GM21360 (cell line): ENCODE measurements around the gene IL4.
A peak's percentile ranks its signal among the peaks of the same experiment; 100 is the strongest.

Experiments used
- ATAC-seq: cut with Tn5 transposase; IDR thresholded peaks from one replicate; pipeline ENCODE4 v1.9.1; 2021; ENCODE audit warnings: mild to moderate bottlenecking, moderate library complexity; ENCODE audit not compliant: unreplicated experiment

The IL4 gene

GRCh38 chr5:132657676-132658380 lies 16.0 kb upstream of the IL4 start, which contains the start of gene IL13:
IL13 (plus strand) TSS chr5:132658173; CDS start chr5:132658187, 14 bp downstream.
- ATAC-seq = no peak

DNA sequence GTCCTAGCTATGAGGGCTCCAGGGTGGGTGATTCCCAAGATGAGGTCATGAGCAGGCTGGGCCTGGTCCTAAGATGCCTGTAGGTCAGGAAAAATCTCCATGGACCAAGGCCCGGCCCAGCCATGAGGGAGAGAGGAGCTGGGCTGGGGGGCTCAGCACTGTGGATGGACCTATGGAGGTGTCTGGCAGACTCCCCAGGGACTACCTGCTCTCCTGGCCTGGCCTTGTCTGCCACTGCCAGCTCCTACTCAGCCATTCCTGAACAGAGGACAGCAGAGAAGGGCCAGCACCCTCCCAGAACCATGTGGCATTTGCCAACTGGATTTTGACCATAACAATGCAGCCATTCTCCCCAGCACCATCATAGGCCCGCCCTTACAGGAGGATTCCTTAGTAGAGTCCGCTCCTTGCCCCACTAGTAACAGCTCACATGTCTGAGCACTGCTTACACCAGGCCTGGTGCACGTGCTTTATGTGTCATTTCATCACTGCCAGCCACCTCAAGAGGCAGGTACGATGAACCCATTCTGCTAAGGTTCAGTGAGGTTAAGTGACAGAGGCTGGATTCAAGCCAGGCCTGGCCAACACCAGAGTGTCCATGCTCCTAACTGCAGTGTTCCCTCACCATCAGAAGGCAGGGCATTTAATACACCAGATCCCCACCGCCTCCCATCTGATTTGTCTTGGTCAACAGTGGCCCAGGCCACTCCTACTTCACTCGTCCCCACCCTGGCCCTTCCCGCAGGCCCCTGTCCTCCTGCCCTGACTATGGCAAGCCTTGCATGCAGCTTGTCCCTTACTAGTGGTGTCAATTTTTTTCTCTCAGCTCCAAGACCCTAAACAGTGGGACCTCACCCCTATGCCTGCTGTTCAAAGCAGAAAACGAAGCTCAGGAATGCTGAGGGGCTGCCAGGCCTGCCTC lies 15.1 kb upstream of the IL4 start:
- no peak for ATAC-seq

GRCh38 chr5:132659598-132660493 lies 13.9 kb upstream of the IL4 start:
- ATAC-seq = no peak

DNA sequence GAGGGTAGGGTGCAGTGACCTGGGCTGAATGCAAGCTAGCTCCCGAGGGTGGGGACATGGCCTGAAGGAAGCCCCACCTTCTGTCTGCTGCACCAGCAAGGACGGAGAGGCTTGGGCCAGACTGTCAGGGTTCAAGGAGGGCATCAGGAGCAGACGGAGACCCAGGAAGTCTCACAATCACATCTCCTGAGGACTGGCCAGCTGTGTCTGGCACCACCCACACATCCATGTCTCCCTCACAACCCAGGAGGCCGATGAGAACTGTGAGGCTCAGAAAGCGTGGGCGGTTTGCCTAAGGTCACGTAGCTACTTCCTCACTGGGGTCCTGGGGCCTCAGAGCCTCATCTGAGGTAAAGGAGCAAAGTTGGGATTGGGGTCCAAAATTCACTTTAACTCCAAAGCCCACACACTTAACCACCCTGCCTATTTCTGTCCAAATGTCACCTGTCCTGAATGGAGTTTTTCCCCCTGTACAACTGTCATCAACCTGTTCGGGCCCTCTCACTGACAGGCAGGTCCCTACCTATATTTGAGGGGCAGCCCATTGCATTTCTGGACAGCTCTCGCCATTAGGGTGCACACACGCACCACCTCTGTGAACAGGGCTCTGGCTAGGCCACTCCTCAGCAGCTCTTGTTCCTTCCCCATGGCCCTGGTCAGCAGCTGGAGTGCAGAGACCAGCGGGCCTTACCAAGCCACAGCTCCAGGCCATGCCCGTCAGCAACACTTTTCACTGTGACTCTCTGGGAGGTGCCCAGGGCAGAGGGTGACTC lies 12.4 kb upstream of the IL4 start:
- no peak for ATAC-seq

GRCh38 chr5:132662004-132662401 lies 11.8 kb upstream of the IL4 start:
- no peak for ATAC-seq

GRCh38 chr5:132662925-132663770 lies 10.6 kb upstream of the IL4 start:
- peak; percentile 49 for ATAC-seq

DNA sequence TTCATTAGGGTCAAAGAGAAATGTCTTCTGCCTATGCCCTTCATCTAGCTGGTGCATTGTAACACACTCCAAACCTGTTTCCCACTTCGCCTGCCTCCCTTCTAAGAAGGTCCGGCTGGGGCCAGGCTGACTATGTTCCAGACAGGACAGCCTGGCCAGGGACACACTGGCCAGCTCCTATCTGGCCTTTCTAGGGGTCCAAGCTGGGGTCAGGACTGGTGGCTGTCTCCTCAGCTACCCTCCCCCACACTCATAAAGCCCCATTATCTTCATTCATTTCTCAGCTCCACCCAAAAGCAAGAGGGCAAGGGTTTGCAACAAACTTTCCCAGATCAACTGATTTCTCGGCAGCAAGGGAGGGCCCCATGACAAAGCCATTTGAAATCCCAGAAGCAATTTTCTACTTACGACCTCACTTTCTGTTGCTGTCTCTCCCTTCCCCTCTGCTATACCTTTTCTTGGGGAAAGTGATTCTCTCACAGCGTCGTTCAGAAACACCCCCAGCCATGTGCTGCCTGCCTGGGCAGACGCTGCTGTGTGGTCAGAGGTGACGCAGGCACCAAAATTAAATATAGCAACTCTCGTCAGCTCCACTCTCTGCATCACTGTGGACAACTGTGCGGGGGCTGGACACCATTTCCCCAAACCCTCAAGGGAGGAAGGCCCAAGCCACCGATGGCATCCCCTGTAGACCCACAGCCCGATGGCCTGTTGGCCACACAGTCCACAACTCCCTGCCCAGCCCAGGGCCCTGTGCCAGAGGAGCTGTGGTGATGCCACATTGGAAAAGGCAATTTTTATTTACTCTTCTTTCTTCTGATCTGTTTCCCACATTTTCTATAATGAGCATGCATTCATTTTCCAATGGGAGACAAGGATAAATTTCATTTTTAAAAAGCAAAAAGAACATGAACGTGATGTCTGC lies 9.8 kb upstream of the IL4 start:
- peak; percentile 43 for ATAC-seq

- no peak for ATAC-seq
These were observed 9.0 kb upstream of the IL4 start for GRCh38 chr5:132664696-132665209.

- no peak for ATAC-seq
These were observed 8.2 kb upstream of the IL4 start for GRCh38 chr5:132665574-132666080.

GRCh38 chr5:132666310-132667123 lies 7.3 kb upstream of the IL4 start:
- ATAC-seq = no peak

- no peak for ATAC-seq
These were observed 6.5 kb upstream of the IL4 start for GRCh38 chr5:132667309-132667708.

DNA sequence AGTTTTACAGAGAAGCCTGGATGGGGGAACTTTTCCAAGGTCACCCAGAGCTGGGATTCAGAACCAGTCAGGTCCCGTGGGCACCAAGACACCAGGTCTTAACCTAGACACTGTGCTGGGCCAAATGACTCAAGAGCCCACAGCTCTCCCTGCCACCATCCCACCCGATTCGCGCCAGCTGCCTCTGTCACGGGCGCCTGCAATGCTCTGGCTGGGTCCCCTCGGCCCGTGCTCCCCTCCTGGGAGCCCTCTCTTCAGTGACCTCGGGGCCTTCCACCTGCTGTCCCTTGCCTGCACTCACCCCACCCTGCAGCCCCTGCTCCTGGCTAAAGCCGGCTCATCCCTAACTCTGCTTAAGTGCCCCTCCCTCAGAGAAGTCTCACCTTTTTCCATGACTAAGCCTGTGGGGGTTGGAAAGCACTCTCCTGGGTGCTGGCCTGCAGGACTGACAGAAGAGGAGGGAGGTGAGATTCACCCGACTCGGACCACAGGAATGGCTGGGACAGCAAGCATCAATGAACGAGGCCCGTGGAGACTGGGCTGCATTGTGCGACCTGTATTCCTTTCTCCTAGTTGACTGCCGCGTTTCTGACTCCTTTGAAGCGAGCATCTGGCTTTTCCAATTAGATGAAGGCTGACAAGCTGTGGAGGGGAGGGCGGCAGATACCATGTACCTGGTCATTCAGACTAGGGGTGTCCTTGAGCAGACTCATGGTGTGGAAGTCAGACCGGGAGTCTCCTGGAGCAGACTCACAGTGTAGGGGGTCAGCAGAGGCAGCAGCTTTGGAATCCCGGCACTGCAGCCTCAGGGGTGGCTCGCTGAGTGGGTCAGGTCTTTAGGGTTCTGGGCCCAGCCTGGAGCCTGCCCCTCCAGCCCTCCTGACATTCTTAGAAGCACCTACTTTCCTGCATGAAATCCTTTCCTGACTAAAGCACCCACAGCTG lies 5.8 kb upstream of the IL4 start:
- ATAC-seq = no peak

DNA sequence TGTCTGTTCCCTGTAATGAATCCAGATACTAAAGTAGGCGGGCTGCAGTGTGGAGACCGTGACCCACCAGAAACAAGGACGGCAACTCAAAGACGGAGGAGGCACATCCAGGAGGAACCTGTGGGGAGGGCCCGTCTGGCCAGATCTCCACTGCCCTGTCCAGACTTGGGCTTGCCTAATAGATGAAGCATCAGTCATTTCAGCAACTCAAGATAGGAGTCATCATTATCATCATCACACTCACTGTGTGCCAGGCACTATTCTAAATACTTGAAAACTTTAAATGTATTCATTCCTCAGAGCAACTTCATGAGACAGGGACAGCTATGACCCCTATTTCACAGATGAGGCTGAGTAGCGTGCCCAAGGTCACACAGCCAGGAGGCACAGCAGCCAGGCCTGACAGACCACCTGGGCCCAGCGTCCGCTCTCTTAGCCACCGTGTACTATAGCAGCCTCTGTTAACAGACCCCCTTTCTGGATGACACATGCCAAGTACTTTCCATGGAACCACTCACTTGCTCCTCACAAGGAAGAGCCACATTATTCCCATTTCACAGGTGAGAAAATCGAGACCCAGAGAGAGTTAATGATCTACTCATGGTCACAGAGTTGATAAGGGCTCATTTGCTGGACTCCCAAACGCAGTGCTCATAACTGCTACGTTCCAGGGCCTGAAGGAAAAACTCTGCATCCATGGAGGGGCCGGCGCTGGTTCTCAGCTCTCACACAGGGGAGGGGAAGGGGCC lies 4.9 kb upstream of the IL4 start:
- no peak for ATAC-seq

DNA sequence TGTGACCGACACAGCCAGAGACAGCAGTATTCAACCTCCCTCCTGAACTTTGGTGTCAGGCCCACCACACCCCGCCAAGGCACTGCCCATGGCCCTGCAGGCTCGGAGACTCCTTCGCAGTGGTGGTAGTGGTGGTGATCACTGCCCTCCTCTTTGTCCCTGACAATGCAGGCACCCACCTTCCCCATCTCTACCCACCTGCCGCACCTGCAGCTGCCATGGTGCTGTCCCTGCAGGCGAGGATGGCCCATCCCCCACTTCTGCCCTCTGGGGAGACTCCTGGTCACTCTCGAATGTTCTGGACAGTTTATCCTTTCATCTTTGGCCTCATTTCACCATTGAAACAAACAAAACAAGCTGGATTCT lies 4.4 kb upstream of the IL4 start:
- no peak for ATAC-seq
